Astrocyte of the spinal cord (primary cell): ENCODE results near the gene ADAMTS6.

Experiments
- DNase-seq: peaks from one replicate; pipeline ENCODE4 v3.0.0; 2011; ENCODE audit warnings: low read depth, low spot score
- H3K4me3 ChIP-seq: 2 replicates; pipeline ENCODE4 v1.5.1; 2011; ENCODE audit warnings: low read depth, mild to moderate bottlenecking, low read length, moderate library complexity
- CTCF ChIP-seq: IDR thresholded peaks from 2 replicates; pipeline ENCODE4 v1.5.1; 2012; ENCODE audit warnings: low read depth, mild to moderate bottlenecking, low read length, inconsistent platforms
- in situ Hi-C: cut with HindIII; loops from 2 replicates; pipeline ENCODE4 v1.10.0; 2017; ENCODE audit warnings: low sequenced_read_pairs

The ADAMTS6 gene

GRCh38 chr5:65133477-65134110 lies 348.1 kb downstream of the ADAMTS6 start:
- in situ Hi-C loops, result no loop called here
- DNase-seq, result no peak
- no peak overlapping the region for H3K4me3 ChIP-seq
- no peak for TF ChIP-seq CTCF

GRCh38 chr5:65132386-65132785 lies 349.3 kb downstream of the ADAMTS6 start:
- no peak overlapping the region for H3K4me3 ChIP-seq
- in situ Hi-C loops, result no loop called here
- DNase-seq, result no peak
- TF ChIP-seq CTCF, result no peak

- TF ChIP-seq CTCF, result no peak
- DNase-seq, result peak; percentile 22
- no peak overlapping the region for H3K4me3 ChIP-seq
- in situ Hi-C loops, result no loop called here
Observed at GRCh38 chr5:65128226-65128625, 353.5 kb downstream of the ADAMTS6 start.

GRCh38 chr5:65127161-65127901 lies 354.4 kb downstream of the ADAMTS6 start:
- H3K4me3 ChIP-seq, result no peak overlapping the region
- peak; percentile 81 for DNase-seq
- TF ChIP-seq CTCF, result no peak
- in situ Hi-C loops, result no loop called here

GRCh38 chr5:65126542-65127069 lies 355.1 kb downstream of the ADAMTS6 start:
- DNase-seq, result peak; percentile 11
- in situ Hi-C loops, result no loop called here
- no peak overlapping the region for H3K4me3 ChIP-seq
- TF ChIP-seq CTCF, result no peak

GRCh38 chr5:65125591-65126541 lies 355.9 kb downstream of the ADAMTS6 start:
- no peak for TF ChIP-seq CTCF
- in situ Hi-C loops, result no loop called here

More at GRCh38 chr5:65125591-65126541, 355.9 kb downstream of the ADAMTS6 start:
- DNase-seq, result peak; percentile 35
- no peak overlapping the region for H3K4me3 ChIP-seq
